Measurements from ENCODE around the gene POLE4.

GRCh38 chr2:74984947-74985637 lies 26.6 kb downstream of the POLE4 start:
- TF ChIP-seq MXI1 (IDR thresholded peaks at IDR 0.05; ENCODE audit: low read depth, low read length) (no peak), POLR2AphosphoS5 (IDR thresholded peaks at IDR 0.05; ENCODE audit: low read depth, low read length) (no peak), SIN3A (IDR thresholded peaks at IDR 0.05; ENCODE audit: borderline replicate concordance, low read depth, low read length) (no peak), RAD21 (IDR thresholded peaks at IDR 0.05; ENCODE audit: low read length) (no peak), USF2 (IDR thresholded peaks at IDR 0.05; ENCODE audit: borderline replicate concordance, low read depth, low read length) (no peak), EP300 (IDR thresholded peaks at IDR 0.05; ENCODE audit: borderline replicate concordance in 1 of 2, low read depth in 1 of 2, low read length in 1 of 2) (no peak), CHD2 (IDR thresholded peaks at IDR 0.05; ENCODE audit: low read length, partially characterized antibody) (no peak), ZBTB33 (IDR thresholded peaks at IDR 0.05; ENCODE audit: borderline replicate concordance, low read depth) (no peak)
- TF ChIP-seq, protein P1, sequence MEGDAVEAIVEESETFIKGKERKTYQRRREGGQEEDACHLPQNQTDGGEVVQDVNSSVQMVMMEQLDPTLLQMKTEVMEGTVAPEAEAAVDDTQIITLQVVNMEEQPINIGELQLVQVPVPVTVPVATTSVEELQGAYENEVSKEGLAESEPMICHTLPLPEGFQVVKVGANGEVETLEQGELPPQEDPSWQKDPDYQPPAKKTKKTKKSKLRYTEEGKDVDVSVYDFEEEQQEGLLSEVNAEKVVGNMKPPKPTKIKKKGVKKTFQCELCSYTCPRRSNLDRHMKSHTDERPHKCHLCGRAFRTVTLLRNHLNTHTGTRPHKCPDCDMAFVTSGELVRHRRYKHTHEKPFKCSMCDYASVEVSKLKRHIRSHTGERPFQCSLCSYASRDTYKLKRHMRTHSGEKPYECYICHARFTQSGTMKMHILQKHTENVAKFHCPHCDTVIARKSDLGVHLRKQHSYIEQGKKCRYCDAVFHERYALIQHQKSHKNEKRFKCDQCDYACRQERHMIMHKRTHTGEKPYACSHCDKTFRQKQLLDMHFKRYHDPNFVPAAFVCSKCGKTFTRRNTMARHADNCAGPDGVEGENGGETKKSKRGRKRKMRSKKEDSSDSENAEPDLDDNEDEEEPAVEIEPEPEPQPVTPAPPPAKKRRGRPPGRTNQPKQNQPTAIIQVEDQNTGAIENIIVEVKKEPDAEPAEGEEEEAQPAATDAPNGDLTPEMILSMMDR (IDR thresholded peaks at IDR 0.05) = no peak
